C4-2B (cell line): ENCODE data around the gene SEL1L2.

Source experiments
- ZFX ChIP-seq: fragments of 450-650 bp; IDR thresholded peaks from 2 replicates; pipeline ENCODE4 v1.6.1; 2017
- TF ChIP-seq, protein P1 (sequence below): fragments of 450-650 bp; conservative IDR thresholded peaks from 2 replicates; pipeline ENCODE4 v1.5.1; 2017; ENCODE audit warnings: mild to moderate bottlenecking

DNA sequence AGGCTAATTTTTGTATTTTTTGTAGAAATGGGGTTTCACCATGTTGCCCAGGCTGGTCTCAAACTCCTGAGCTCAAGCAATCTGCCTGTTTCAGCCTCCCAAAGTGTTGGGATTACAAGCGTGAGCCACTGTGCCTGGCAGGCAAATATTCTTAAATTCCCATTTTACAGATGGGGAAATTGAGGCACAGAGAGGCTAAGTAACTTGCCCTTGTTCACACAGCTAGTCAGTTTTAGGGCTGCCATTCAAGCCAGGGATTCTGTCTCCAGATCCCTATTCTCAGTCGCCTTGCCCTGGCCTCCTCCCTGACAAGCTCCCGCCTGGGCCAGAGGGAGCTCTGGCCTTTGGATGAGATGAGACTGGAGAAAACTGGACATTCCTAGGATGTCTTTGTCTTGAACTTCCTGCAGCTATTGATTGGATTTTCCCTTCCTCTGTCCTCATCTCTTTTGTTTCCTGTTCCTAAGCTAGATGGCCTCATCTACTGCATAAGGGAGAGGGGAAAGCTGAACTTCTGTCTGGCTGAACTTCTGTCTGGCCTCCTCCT is 115.1 kb downstream of the SEL1L2 start:
- TF ChIP-seq, protein P1, sequence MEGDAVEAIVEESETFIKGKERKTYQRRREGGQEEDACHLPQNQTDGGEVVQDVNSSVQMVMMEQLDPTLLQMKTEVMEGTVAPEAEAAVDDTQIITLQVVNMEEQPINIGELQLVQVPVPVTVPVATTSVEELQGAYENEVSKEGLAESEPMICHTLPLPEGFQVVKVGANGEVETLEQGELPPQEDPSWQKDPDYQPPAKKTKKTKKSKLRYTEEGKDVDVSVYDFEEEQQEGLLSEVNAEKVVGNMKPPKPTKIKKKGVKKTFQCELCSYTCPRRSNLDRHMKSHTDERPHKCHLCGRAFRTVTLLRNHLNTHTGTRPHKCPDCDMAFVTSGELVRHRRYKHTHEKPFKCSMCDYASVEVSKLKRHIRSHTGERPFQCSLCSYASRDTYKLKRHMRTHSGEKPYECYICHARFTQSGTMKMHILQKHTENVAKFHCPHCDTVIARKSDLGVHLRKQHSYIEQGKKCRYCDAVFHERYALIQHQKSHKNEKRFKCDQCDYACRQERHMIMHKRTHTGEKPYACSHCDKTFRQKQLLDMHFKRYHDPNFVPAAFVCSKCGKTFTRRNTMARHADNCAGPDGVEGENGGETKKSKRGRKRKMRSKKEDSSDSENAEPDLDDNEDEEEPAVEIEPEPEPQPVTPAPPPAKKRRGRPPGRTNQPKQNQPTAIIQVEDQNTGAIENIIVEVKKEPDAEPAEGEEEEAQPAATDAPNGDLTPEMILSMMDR, result no peak
- TF ChIP-seq ZFX, result no peak
